ENCODE results near the gene PCLO.
"Not testable (repeated sequence)": the region's sequence is repeated elsewhere in the genome, so short reads cannot be mapped to it uniquely, and the experiment has no call there.

PCLO gene

GRCh38 chr7:83130623-83131545, 31.8 kb downstream of the PCLO start:
- FAIRE-seq (no peak), DNase-seq (ENCODE audit: low spot score) (no peak)

GRCh38 chr7:83130191-83130590, 32.5 kb downstream of the PCLO start:
- no peak for DNase-seq (ENCODE audit: low spot score)
- FAIRE-seq, result no peak

- no peak for DNase-seq (ENCODE audit: low spot score)
- peak; percentile 9 for FAIRE-seq
These were observed 43.2 kb downstream of the PCLO start for GRCh38 chr7:83119494-83119893.

GRCh38 chr7:83119026-83119382, 43.7 kb downstream of the PCLO start:
- FAIRE-seq (peak; percentile 20), DNase-seq (ENCODE audit: low spot score) (no peak)

- DNase-seq (ENCODE audit: low spot score) (no peak), FAIRE-seq (no peak)
These were observed 44.2 kb downstream of the PCLO start for GRCh38 chr7:83118347-83119025.

GRCh38 chr7:83117466-83117865, 45.2 kb downstream of the PCLO start:
- DNase-seq (ENCODE audit: low spot score), result no peak
- FAIRE-seq, result no peak

GRCh38 chr7:83111391-83111790, 51.3 kb downstream of the PCLO start:
- DNase-seq (ENCODE audit: low spot score) (no peak), FAIRE-seq (no peak)

- FAIRE-seq (no peak), DNase-seq (ENCODE audit: low spot score) (no peak)
These were observed 53.3 kb downstream of the PCLO start for GRCh38 chr7:83109352-83109751.

- FAIRE-seq, result no peak
- DNase-seq (ENCODE audit: low spot score), result no peak
These were observed 56.7 kb downstream of the PCLO start for GRCh38 chr7:83105948-83106347.

GRCh38 chr7:83105063-83105462, 57.6 kb downstream of the PCLO start:
- FAIRE-seq (no peak), DNase-seq (ENCODE audit: low spot score) (no peak)

GRCh38 chr7:83101530-83101929, 61.2 kb downstream of the PCLO start:
- DNase-seq (ENCODE audit: low spot score) (no peak), FAIRE-seq (no peak)

GRCh38 chr7:83096065-83096580, 66.6 kb downstream of the PCLO start:
- no peak for FAIRE-seq

GRCh38 chr7:83085299-83085698, 77.4 kb downstream of the PCLO start:
- FAIRE-seq, result no peak
- DNase-seq (ENCODE audit: low spot score), result no peak

More at GRCh38 chr7:83096065-83096580, 66.6 kb downstream of the PCLO start:
- DNase-seq (ENCODE audit: low spot score), result no peak

- FAIRE-seq, result peak; percentile 37
- DNase-seq (ENCODE audit: low spot score), result not testable (repeated sequence)
These were observed 82.8 kb downstream of the PCLO start for GRCh38 chr7:83079879-83080278.

GRCh38 chr7:83077328-83077727, 85.4 kb downstream of the PCLO start:
- FAIRE-seq, result no peak
- DNase-seq (ENCODE audit: low spot score), result no peak

GRCh38 chr7:83072576-83073517, 89.8 kb downstream of the PCLO start:
- FAIRE-seq (no peak), DNase-seq (ENCODE audit: low spot score) (no peak)

- DNase-seq (ENCODE audit: low spot score), result no peak
- no peak for FAIRE-seq
These were observed 97.0 kb downstream of the PCLO start for GRCh38 chr7:83065714-83066113.

GRCh38 chr7:83060218-83060617, 102.5 kb downstream of the PCLO start:
- DNase-seq (ENCODE audit: low spot score) (no peak), FAIRE-seq (no peak)

- no peak for DNase-seq (ENCODE audit: low spot score)
- FAIRE-seq, result no peak
These were observed 104.0 kb downstream of the PCLO start for GRCh38 chr7:83058667-83059066.

- FAIRE-seq (no peak), DNase-seq (ENCODE audit: low spot score) (no peak)
These were observed 107.5 kb downstream of the PCLO start for GRCh38 chr7:83055197-83055596.

GRCh38 chr7:83054472-83054871, 108.2 kb downstream of the PCLO start:
- DNase-seq (ENCODE audit: low spot score), result no peak
- no peak for FAIRE-seq

Data from urothelium cell line (cell line).